ENCODE measurements around the gene UTY.

DNA sequence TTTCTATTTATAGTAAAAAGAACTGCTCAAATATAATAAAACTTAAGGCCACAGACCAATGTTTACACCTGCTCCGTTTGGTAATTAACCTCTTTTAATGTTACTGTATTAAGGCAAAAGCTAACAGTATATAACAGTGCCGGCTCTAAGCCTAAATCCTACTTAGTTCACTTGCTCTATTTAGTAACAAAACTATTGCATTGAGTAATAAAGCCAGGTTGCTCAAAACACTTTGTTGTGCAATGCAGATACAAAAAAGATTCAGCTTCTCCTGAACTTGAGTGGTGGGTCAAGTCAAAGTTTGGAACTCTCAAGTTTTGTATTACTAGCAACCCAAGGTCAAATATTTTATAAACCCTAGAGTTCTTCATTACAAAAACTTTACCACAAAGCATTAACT lies 116.2 kb downstream of the UTY start:
- TF ChIP-seq, protein P1, sequence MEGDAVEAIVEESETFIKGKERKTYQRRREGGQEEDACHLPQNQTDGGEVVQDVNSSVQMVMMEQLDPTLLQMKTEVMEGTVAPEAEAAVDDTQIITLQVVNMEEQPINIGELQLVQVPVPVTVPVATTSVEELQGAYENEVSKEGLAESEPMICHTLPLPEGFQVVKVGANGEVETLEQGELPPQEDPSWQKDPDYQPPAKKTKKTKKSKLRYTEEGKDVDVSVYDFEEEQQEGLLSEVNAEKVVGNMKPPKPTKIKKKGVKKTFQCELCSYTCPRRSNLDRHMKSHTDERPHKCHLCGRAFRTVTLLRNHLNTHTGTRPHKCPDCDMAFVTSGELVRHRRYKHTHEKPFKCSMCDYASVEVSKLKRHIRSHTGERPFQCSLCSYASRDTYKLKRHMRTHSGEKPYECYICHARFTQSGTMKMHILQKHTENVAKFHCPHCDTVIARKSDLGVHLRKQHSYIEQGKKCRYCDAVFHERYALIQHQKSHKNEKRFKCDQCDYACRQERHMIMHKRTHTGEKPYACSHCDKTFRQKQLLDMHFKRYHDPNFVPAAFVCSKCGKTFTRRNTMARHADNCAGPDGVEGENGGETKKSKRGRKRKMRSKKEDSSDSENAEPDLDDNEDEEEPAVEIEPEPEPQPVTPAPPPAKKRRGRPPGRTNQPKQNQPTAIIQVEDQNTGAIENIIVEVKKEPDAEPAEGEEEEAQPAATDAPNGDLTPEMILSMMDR (IDR thresholded peaks at IDR 0.05): no peak
- TF ChIP-seq EP300 (IDR thresholded peaks at IDR 0.05): no peak
